BLaER1 (cell line): ENCODE data around the gene SGIP1.
"Not testable (repeated sequence)": the region's sequence is repeated elsewhere in the genome, so short reads cannot be mapped to it uniquely, and the experiment has no call there.

ENCODE experiments used
- H3K27ac ChIP-seq: shearing (Covaris generic); formaldehyde crosslinking; 2 replicates; pipeline ENCODE4 v1.8.1; 2022
- H3K27me3 ChIP-seq: shearing (Covaris generic); formaldehyde crosslinking; 2 replicates; pipeline ENCODE4 v1.8.1; 2022
- H3K36me3 ChIP-seq: shearing (Covaris generic); formaldehyde crosslinking; 2 replicates; pipeline ENCODE4 v1.8.1; 2022
- H3K4me1 ChIP-seq: shearing (Covaris generic); formaldehyde crosslinking; 2 replicates; pipeline ENCODE4 v1.8.1; 2022
- H3K4me2 ChIP-seq: shearing (Covaris generic); formaldehyde crosslinking; 2 replicates; pipeline ENCODE4 v1.8.1; 2022
- H3K4me3 ChIP-seq: shearing (Covaris generic); formaldehyde crosslinking; 2 replicates; pipeline ENCODE4 v1.8.1; 2022
- H3K9ac ChIP-seq: shearing (Covaris generic); formaldehyde crosslinking; 2 replicates; pipeline ENCODE4 v1.8.1; 2022
- H3K9me3 ChIP-seq: shearing (Covaris generic); formaldehyde crosslinking; 2 replicates; pipeline ENCODE4 v1.8.1; 2022
- H4K20me1 ChIP-seq: shearing (Covaris generic); formaldehyde crosslinking; 2 replicates; pipeline ENCODE4 v1.8.1; 2022
- Cebpa-rat ChIP-seq: shearing (Covaris generic); IDR thresholded peaks from 2 replicates; pipeline ENCODE4 v1.8.1; 2022

The SGIP1 gene

GRCh38 chr1:66730462-66730861 lies 196.5 kb downstream of the SGIP1 start:
- H3K9ac ChIP-seq: no peak overlapping the region
- no peak for TF ChIP-seq Cebpa-rat
- peaks cover 4% of the 10 kb centered on the region; the same call in 1 of the 2 replicates for H3K4me1 ChIP-seq
- no peaks in the 10 kb centered on the region for H3K36me3 ChIP-seq
- H3K4me2 ChIP-seq: no peak overlapping the region
- H3K27me3 ChIP-seq: no peaks in the 10 kb centered on the region
- no peak overlapping the region for H3K27ac ChIP-seq
- no peaks in the 10 kb centered on the region for H4K20me1 ChIP-seq
- peaks cover 4% of the 10 kb centered on the region; the same call in 1 of the 2 replicates for H3K9me3 ChIP-seq
- H3K4me3 ChIP-seq: no peak overlapping the region

- Histone ChIP-seq H3K9ac (no peak overlapping the region), H4K20me1 (no peaks in the 10 kb centered on the region), H3K4me2 (no peak overlapping the region), H3K4me1 (peaks cover 4% of the 10 kb centered on the region; the same call in 1 of the 2 replicates), H3K27me3 (no peaks in the 10 kb centered on the region), H3K27ac (no peak overlapping the region), H3K4me3 (no peak overlapping the region), H3K9me3 (peaks cover 4% of the 10 kb centered on the region; the same call in 1 of the 2 replicates), H3K36me3 (no peaks in the 10 kb centered on the region)
- TF ChIP-seq Cebpa-rat: no peak
Observed at GRCh38 chr1:66731170-66731865, 197.4 kb downstream of the SGIP1 start.

GRCh38 chr1:66732407-66733166 lies 198.6 kb downstream of the SGIP1 start:
- H3K27ac ChIP-seq: no peak overlapping the region
- no peak overlapping the region for H3K9ac ChIP-seq
- H3K4me3 ChIP-seq: no peak overlapping the region
- peaks cover 4% of the 10 kb centered on the region; the same call in 1 of the 2 replicates for H3K4me1 ChIP-seq
- no peak overlapping the region for H3K4me2 ChIP-seq
- H3K36me3 ChIP-seq: no peaks in the 10 kb centered on the region
- no peaks in the 10 kb centered on the region for H3K27me3 ChIP-seq
- TF ChIP-seq Cebpa-rat: no peak
- no peaks in the 10 kb centered on the region for H4K20me1 ChIP-seq
- peaks cover 4% of the 10 kb centered on the region; the same call in 1 of the 2 replicates for H3K9me3 ChIP-seq

- no peak overlapping the region for H3K27ac ChIP-seq
- H3K9ac ChIP-seq: no peak overlapping the region
- no peaks in the 10 kb centered on the region for H4K20me1 ChIP-seq
- peaks cover 4% of the 10 kb centered on the region; the same call in 1 of the 2 replicates for H3K9me3 ChIP-seq
- H3K4me2 ChIP-seq: no peak overlapping the region
- H3K27me3 ChIP-seq: no peaks in the 10 kb centered on the region
- H3K4me1 ChIP-seq: peaks cover 12% of the 10 kb centered on the region
- no peak overlapping the region for H3K4me3 ChIP-seq
- TF ChIP-seq Cebpa-rat: no peak
- no peaks in the 10 kb centered on the region for H3K36me3 ChIP-seq
Observed at GRCh38 chr1:66733348-66734017, 199.5 kb downstream of the SGIP1 start.

GRCh38 chr1:66734531-66734930 lies 200.6 kb downstream of the SGIP1 start:
- H3K36me3 ChIP-seq, H4K20me1 ChIP-seq, H3K9ac ChIP-seq, H3K4me2 ChIP-seq, H3K4me3 ChIP-seq, H3K9me3 ChIP-seq, H3K27me3 ChIP-seq, H3K27ac ChIP-seq: not testable (repeated sequence)
- H3K4me1 ChIP-seq: peaks cover 23% of the 10 kb centered on the region

- Histone ChIP-seq H3K4me2 (peak overlapping the region; percentile 74), H4K20me1 (no peaks in the 10 kb centered on the region), H3K27ac (no peak overlapping the region)
Observed at GRCh38 chr1:66737836-66738235, 203.9 kb downstream of the SGIP1 start.

GRCh38 chr1:66739401-66740157 lies 205.6 kb downstream of the SGIP1 start:
- H3K4me2 ChIP-seq: peak overlapping the region; percentile 74
- TF ChIP-seq Cebpa-rat: no peak
- no peak overlapping the region for H3K4me3 ChIP-seq

More at GRCh38 chr1:66737836-66738235, 203.9 kb downstream of the SGIP1 start:
- no peaks in the 10 kb centered on the region for H3K36me3 ChIP-seq
- no peak overlapping the region for H3K9ac ChIP-seq
- H3K9me3 ChIP-seq: peaks cover 7% of the 10 kb centered on the region; the same call in 1 of the 2 replicates
- H3K4me1 ChIP-seq: peaks cover 25% of the 10 kb centered on the region
- H3K4me3 ChIP-seq: no peak overlapping the region
- TF ChIP-seq Cebpa-rat: no peak
- no peaks in the 10 kb centered on the region for H3K27me3 ChIP-seq

GRCh38 chr1:66745451-66745850 lies 211.5 kb downstream of the SGIP1 start:
- Histone ChIP-seq H3K36me3 (no peaks in the 10 kb centered on the region), H3K4me2 (no peak overlapping the region), H3K27ac (no peak overlapping the region), H4K20me1 (no peaks in the 10 kb centered on the region), H3K4me3 (no peak overlapping the region), H3K9ac (no peak overlapping the region), H3K27me3 (no peaks in the 10 kb centered on the region), H3K9me3 (peaks cover 7% of the 10 kb centered on the region; the same call in 1 of the 2 replicates), H3K4me1 (no peaks in the 10 kb centered on the region)
- no peak for TF ChIP-seq Cebpa-rat

More at GRCh38 chr1:66739401-66740157, 205.6 kb downstream of the SGIP1 start:
- no peaks in the 10 kb centered on the region for H4K20me1 ChIP-seq
- peak overlapping the region; percentile 20; the same call in 1 of the 2 replicates for H3K27ac ChIP-seq
- peaks cover 25% of the 10 kb centered on the region for H3K4me1 ChIP-seq
- no peak overlapping the region for H3K9ac ChIP-seq
- peaks cover 7% of the 10 kb centered on the region; the same call in 1 of the 2 replicates for H3K9me3 ChIP-seq
- H3K36me3 ChIP-seq: no peaks in the 10 kb centered on the region
- H3K27me3 ChIP-seq: no peaks in the 10 kb centered on the region

GRCh38 chr1:66747501-66747900 lies 213.5 kb downstream of the SGIP1 start:
- no peak overlapping the region for H3K4me3 ChIP-seq
- peaks cover 13% of the 10 kb centered on the region for H3K27me3 ChIP-seq

More at GRCh38 chr1:66747501-66747900, 213.5 kb downstream of the SGIP1 start:
- Histone ChIP-seq H3K9ac (no peak overlapping the region), H3K36me3 (no peaks in the 10 kb centered on the region), H4K20me1 (no peaks in the 10 kb centered on the region), H3K27ac (no peak overlapping the region), H3K9me3 (peaks cover 4% of the 10 kb centered on the region), H3K4me1 (peaks cover 8% of the 10 kb centered on the region), H3K4me2 (no peak overlapping the region)
- no peak for TF ChIP-seq Cebpa-rat
